Measurements from ENCODE around the gene RNF144A. TPM values are rescaled to one million over a fixed set of nuclear protein-coding genes. Genes with fewer than 3 reads are reported as not detected.

RNF144A gene
- total and polyA plus RNA-seq, 2 experiments from 2014 or later: 2.8 to 14.7 TPM

DNA sequence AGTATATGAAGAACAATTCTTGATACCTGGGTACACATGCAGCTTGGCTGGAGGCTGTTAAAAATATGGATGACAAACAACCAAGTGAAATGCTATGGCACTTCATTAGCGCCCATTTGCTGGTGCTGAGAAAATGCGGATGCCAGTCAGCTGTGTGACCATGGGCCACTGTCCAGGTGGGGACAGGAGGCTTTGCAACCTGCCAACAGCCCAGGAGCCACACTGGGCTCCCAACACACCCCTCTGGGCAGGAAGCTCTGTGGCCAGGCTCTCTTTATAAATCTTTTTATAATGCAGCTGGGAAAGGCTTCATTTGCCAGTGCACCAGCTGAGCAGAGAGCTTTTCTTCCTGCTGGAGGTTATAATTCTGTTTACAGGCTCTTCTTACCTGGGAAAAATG is 19.9 kb downstream of the RNF144A start (continued):
- TF ChIP-seq JUNB (IDR thresholded peaks at IDR 0.05; ENCODE audit: unreplicated experiment) (no peak), EZH2phosphoT487 (IDR thresholded peaks at IDR 0.05; ENCODE audit: unreplicated experiment) (no peak), NANOG (IDR thresholded peaks at IDR 0.05; ENCODE audit: borderline replicate concordance) (no peak)

DNA sequence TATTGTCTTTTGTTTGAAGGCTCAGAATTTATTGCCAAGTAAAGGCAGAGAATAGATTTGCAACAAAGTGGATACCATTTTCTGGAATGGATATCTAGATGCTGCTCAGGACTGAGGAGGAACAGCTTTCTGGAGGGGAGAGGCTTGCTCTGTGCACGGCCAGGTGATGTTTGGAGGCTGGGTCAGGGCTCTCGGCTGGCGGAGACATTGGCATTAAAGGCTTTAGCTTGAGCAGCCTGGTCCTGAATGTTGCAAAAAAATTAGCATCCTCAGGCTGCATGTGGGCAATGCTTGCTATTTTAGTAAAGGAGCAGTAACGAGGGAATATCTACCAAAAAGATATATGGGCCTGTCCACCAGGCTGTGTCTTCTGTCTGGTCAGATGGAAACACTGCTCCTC is 20.4 kb downstream of the RNF144A start:
- Histone ChIP-seq H3F3A (replicated peaks; ENCODE audit: low read depth) (no peaks in the 10 kb centered on the region), H3K4me1 (ENCODE audit: insufficient read depth) (peaks cover 38% of the 10 kb centered on the region), H2AFZ (no peak overlapping the region), H3K27me3 (ENCODE audit: insufficient read depth) (no peaks in the 10 kb centered on the region), H4K20me1 (replicated peaks; ENCODE audit: insufficient read depth) (no peaks in the 10 kb centered on the region), H3K36me3 (ENCODE audit: insufficient read depth) (no peaks in the 10 kb centered on the region), H3K27ac (ENCODE audit: low read depth) (no peak overlapping the region), H3K4me3 (no peak overlapping the region), H3K4me2 (0 out of 2 replicates have a peak overlapping the region, but pooled peaks have one; percentile 19), H3K79me2 (replicated peaks; ENCODE audit: insufficient read depth) (no peaks in the 10 kb centered on the region), H3K9me2 (ENCODE audit: insufficient read depth) (no peaks in the 10 kb centered on the region; the same call in 1 of the 2 replicates)
- no peaks in the 10 kb centered on the region; the same call in 1 of the 3 replicates for H3K9me3 Mint-ChIP-seq
- peaks cover 3% of the 10 kb centered on the region for H3K27me3 Mint-ChIP-seq (ENCODE audit: insufficient read depth, low read depth, poor library complexity)
- peaks cover 13% of the 10 kb centered on the region; the same call in 2 of the 3 replicates for H3K36me3 Mint-ChIP-seq (ENCODE audit: low read depth)
- no peak for DNase-seq (ENCODE audit: low spot score)
- H3K27ac Mint-ChIP-seq: no peak overlapping the region
- TF ChIP-seq NANOG (IDR thresholded peaks at IDR 0.05; ENCODE audit: borderline replicate concordance) (no peak), JUNB (IDR thresholded peaks at IDR 0.05; ENCODE audit: unreplicated experiment) (no peak), EZH2phosphoT487 (IDR thresholded peaks at IDR 0.05; ENCODE audit: unreplicated experiment) (no peak), STAT1 (IDR thresholded peaks at IDR 0.05; ENCODE audit: unreplicated experiment) (no peak), EZH2 (IDR thresholded peaks at IDR 0.05; ENCODE audit: low read depth, unreplicated experiment) (no peak), CREB1 (CRISPR knock-in tag; IDR thresholded peaks at IDR 0.05; ENCODE audit: low read depth) (no peak), POLR2AphosphoS5 (IDR thresholded peaks at IDR 0.05; ENCODE audit: low read depth) (no peak), ZNF331 (CRISPR knock-in tag; IDR thresholded peaks at IDR 0.05; ENCODE audit: low read depth) (no peak), ZNF114 (CRISPR knock-in tag; IDR thresholded peaks at IDR 0.05) (no peak)
- TF ChIP-seq, protein P1, sequence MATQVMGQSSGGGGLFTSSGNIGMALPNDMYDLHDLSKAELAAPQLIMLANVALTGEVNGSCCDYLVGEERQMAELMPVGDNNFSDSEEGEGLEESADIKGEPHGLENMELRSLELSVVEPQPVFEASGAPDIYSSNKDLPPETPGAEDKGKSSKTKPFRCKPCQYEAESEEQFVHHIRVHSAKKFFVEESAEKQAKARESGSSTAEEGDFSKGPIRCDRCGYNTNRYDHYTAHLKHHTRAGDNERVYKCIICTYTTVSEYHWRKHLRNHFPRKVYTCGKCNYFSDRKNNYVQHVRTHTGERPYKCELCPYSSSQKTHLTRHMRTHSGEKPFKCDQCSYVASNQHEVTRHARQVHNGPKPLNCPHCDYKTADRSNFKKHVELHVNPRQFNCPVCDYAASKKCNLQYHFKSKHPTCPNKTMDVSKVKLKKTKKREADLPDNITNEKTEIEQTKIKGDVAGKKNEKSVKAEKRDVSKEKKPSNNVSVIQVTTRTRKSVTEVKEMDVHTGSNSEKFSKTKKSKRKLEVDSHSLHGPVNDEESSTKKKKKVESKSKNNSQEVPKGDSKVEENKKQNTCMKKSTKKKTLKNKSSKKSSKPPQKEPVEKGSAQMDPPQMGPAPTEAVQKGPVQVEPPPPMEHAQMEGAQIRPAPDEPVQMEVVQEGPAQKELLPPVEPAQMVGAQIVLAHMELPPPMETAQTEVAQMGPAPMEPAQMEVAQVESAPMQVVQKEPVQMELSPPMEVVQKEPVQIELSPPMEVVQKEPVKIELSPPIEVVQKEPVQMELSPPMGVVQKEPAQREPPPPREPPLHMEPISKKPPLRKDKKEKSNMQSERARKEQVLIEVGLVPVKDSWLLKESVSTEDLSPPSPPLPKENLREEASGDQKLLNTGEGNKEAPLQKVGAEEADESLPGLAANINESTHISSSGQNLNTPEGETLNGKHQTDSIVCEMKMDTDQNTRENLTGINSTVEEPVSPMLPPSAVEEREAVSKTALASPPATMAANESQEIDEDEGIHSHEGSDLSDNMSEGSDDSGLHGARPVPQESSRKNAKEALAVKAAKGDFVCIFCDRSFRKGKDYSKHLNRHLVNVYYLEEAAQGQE (IDR thresholded peaks at IDR 0.05; ENCODE audit: unreplicated experiment): no peak
- TF ChIP-seq, protein P2, sequence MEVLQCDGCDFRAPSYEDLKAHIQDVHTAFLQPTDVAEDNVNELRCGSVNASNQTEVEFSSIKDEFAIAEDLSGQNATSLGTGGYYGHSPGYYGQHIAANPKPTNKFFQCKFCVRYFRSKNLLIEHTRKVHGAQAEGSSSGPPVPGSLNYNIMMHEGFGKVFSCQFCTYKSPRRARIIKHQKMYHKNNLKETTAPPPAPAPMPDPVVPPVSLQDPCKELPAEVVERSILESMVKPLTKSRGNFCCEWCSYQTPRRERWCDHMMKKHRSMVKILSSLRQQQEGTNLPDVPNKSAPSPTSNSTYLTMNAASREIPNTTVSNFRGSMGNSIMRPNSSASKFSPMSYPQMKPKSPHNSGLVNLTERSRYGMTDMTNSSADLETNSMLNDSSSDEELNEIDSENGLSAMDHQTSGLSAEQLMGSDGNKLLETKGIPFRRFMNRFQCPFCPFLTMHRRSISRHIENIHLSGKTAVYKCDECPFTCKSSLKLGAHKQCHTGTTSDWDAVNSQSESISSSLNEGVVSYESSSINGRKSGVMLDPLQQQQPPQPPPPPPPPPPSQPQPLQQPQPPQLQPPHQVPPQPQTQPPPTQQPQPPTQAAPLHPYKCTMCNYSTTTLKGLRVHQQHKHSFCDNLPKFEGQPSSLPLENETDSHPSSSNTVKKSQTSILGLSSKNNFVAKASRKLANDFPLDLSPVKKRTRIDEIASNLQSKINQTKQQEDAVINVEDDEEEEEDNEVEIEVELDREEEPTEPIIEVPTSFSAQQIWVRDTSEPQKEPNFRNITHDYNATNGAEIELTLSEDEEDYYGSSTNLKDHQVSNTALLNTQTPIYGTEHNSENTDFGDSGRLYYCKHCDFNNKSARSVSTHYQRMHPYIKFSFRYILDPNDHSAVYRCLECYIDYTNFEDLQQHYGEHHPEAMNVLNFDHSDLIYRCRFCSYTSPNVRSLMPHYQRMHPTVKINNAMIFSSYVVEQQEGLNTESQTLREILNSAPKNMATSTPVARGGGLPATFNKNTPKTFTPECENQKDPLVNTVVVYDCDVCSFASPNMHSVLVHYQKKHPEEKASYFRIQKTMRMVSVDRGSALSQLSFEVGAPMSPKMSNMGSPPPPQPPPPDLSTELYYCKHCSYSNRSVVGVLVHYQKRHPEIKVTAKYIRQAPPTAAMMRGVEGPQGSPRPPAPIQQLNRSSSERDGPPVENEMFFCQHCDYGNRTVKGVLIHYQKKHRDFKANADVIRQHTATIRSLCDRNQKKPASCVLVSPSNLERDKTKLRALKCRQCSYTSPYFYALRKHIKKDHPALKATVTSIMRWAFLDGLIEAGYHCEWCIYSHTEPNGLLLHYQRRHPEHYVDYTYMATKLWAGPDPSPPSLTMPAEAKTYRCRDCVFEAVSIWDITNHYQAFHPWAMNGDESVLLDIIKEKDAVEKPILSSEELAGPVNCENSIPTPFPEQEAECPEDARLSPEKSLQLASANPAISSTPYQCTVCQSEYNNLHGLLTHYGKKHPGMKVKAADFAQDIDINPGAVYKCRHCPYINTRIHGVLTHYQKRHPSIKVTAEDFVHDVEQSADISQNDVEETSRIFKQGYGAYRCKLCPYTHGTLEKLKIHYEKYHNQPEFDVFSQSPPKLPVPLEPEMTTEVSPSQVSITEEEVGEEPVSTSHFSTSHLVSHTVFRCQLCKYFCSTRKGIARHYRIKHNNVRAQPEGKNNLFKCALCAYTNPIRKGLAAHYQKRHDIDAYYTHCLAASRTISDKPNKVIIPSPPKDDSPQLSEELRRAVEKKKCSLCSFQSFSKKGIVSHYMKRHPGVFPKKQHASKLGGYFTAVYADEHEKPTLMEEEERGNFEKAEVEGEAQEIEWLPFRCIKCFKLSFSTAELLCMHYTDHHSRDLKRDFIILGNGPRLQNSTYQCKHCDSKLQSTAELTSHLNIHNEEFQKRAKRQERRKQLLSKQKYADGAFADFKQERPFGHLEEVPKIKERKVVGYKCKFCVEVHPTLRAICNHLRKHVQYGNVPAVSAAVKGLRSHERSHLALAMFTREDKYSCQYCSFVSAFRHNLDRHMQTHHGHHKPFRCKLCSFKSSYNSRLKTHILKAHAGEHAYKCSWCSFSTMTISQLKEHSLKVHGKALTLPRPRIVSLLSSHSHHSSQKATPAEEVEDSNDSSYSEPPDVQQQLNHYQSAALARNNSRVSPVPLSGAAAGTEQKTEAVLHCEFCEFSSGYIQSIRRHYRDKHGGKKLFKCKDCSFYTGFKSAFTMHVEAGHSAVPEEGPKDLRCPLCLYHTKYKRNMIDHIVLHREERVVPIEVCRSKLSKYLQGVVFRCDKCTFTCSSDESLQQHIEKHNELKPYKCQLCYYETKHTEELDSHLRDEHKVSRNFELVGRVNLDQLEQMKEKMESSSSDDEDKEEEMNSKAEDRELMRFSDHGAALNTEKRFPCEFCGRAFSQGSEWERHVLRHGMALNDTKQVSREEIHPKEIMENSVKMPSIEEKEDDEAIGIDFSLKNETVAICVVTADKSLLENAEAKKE (CRISPR knock-in tag; IDR thresholded peaks at IDR 0.05): no peak
- TF ChIP-seq, protein P3, sequence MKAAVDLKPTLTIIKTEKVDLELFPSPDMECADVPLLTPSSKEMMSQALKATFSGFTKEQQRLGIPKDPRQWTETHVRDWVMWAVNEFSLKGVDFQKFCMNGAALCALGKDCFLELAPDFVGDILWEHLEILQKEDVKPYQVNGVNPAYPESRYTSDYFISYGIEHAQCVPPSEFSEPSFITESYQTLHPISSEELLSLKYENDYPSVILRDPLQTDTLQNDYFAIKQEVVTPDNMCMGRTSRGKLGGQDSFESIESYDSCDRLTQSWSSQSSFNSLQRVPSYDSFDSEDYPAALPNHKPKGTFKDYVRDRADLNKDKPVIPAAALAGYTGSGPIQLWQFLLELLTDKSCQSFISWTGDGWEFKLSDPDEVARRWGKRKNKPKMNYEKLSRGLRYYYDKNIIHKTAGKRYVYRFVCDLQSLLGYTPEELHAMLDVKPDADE (IDR thresholded peaks at IDR 0.05): no peak
- ATAC-seq: no peak; the same call in 2 of the 3 replicates
- H3K4me3 Mint-ChIP-seq: no peak overlapping the region
- peaks cover 39% of the 10 kb centered on the region for H3K4me1 Mint-ChIP-seq
